Astrocyte (in vitro differentiated cells and primary cell): ENCODE data around the gene FBXO31. TPM values are rescaled to one million over a fixed set of nuclear protein-coding genes. Genes with fewer than 3 reads are reported as not detected.

Source experiments
- DNase-seq: peaks from one replicate; pipeline ENCODE4 v3.0.0-alpha.2; 2010; ENCODE audit warnings: low read depth
- FAIRE-seq: peaks from 2 replicates; lab custom pipeline; 2011; peaks lifted over from hg19 to GRCh38; lab: Jason Lieb, UNC
- H2AFZ ChIP-seq: 2 replicates; pipeline ENCODE4 v1.6.0; 2012; ENCODE audit warnings: low read depth, low read length, inconsistent platforms
- H3K27ac ChIP-seq: 2 replicates; pipeline ENCODE4 v1.5.1; 2011; ENCODE audit warnings: low read depth, low read length, inconsistent platforms
- H3K27me3 ChIP-seq: 2 replicates; pipeline ENCODE4 v1.6.0; 2011; ENCODE audit warnings: low read length, inconsistent platforms; ENCODE audit not compliant: insufficient read depth
- H3K36me3 ChIP-seq: 2 replicates; pipeline ENCODE4 v1.5.1; 2011; ENCODE audit warnings: low read length, inconsistent platforms; ENCODE audit not compliant: insufficient read depth
- H3K4me1 ChIP-seq: 2 replicates; pipeline ENCODE4 v1.5.1; 2011; ENCODE audit warnings: low read length, inconsistent platforms; ENCODE audit not compliant: insufficient read depth
- H3K4me2 ChIP-seq: 2 replicates; pipeline ENCODE4 v1.6.0; 2012; ENCODE audit warnings: low read length, inconsistent platforms
- H3K4me3 ChIP-seq: 2 replicates; pipeline ENCODE4 v1.5.1; 2011; ENCODE audit warnings: low read depth, mild to moderate bottlenecking, low read length, inconsistent platforms; ENCODE audit not compliant: insufficient read depth
- H3K79me2 ChIP-seq: 2 replicates; pipeline ENCODE4 v1.6.0; 2012; ENCODE audit warnings: mild to moderate bottlenecking, low read length, inconsistent platforms; ENCODE audit not compliant: insufficient read depth
- H3K9ac ChIP-seq: 2 replicates; pipeline ENCODE4 v1.6.0; 2012; ENCODE audit warnings: mild to moderate bottlenecking, low read length, inconsistent platforms
- H3K9me3 ChIP-seq: 2 replicates; pipeline ENCODE4 v1.5.1; 2012; ENCODE audit warnings: low read depth, mild to moderate bottlenecking, low read length, inconsistent platforms; ENCODE audit not compliant: insufficient read depth
- H4K20me1 ChIP-seq: 2 replicates; pipeline ENCODE4 v1.6.0; 2012; ENCODE audit warnings: low read length, inconsistent platforms; ENCODE audit not compliant: insufficient read depth
- H3K27ac Mint-ChIP-seq: one replicate; pipeline ENCODE4 v1.8.0; 2021; ENCODE audit warnings: mild to moderate bottlenecking, mixed read lengths; ENCODE audit not compliant: unreplicated experiment
- H3K27me3 Mint-ChIP-seq: one replicate; pipeline ENCODE4 v1.8.0; 2021; ENCODE audit warnings: low read depth, mixed read lengths; ENCODE audit not compliant: unreplicated experiment
- H3K36me3 Mint-ChIP-seq: one replicate; pipeline ENCODE4 v1.8.0; 2021; ENCODE audit warnings: low read depth, mixed read lengths; ENCODE audit not compliant: unreplicated experiment
- H3K4me1 Mint-ChIP-seq: one replicate; pipeline ENCODE4 v1.8.0; 2021; ENCODE audit warnings: low read depth, mixed read lengths; ENCODE audit not compliant: unreplicated experiment
- H3K4me3 Mint-ChIP-seq: one replicate; pipeline ENCODE4 v1.8.0; 2021; ENCODE audit warnings: mild to moderate bottlenecking, moderate library complexity, mixed read lengths; ENCODE audit not compliant: unreplicated experiment
- H3K9me3 Mint-ChIP-seq: one replicate; pipeline ENCODE4 v1.8.0; 2021; ENCODE audit warnings: mild to moderate bottlenecking, mixed read lengths; ENCODE audit not compliant: unreplicated experiment
- CTCF ChIP-seq: IDR thresholded peaks from 2 replicates; pipeline ENCODE4 v1.5.1; 2011; ENCODE audit warnings: low read depth, mild to moderate bottlenecking, inconsistent platforms, low read length, moderate library complexity; ENCODE audit not compliant: insufficient read depth
- EZH2 ChIP-seq: IDR thresholded peaks from 2 replicates; pipeline ENCODE4 v1.6.1; 2012; ENCODE audit warnings: mild to moderate bottlenecking, low read length, inconsistent platforms; ENCODE audit not compliant: insufficient read depth
- total RNA-seq: library from RNA; stranded (reverse); gene quantifications from 2 replicates; pipeline ENCODE4 v1.2.1, GENCODE V29; 2021

The FBXO31 gene
- total RNA-seq, 1 donor from 2014 or later: 34.9 TPM

GRCh38 chr16:87353613-87354012 lies 30.0 kb downstream of the FBXO31 start:
- no peak overlapping the region for H3K4me3 Mint-ChIP-seq
- FAIRE-seq: no peak
- no peak for DNase-seq

GRCh38 chr16:87352818-87353217 lies 30.8 kb downstream of the FBXO31 start:
- Histone ChIP-seq H4K20me1 (peaks cover 52% of the 10 kb centered on the region), H3K4me2 (no peak overlapping the region), H3K27me3 (no peaks in the 10 kb centered on the region), H3K36me3 (peaks cover 2% of the 10 kb centered on the region), H3K27ac (no peak overlapping the region), H3K4me3 (no peak overlapping the region), H2AFZ (no peak overlapping the region), H3K9ac (no peak overlapping the region), H3K79me2 (peaks cover 9% of the 10 kb centered on the region), H3K9me3 (no peaks in the 10 kb centered on the region), H3K4me1 (peaks cover 9% of the 10 kb centered on the region)
- Mint-ChIP-seq H3K27me3 (no peaks in the 10 kb centered on the region), H3K36me3 (peaks cover 5% of the 10 kb centered on the region), H3K4me1 (peaks cover 10% of the 10 kb centered on the region), H3K27ac (no peak overlapping the region), H3K4me3 (no peak overlapping the region), H3K9me3 (no peaks in the 10 kb centered on the region)
- no peak for DNase-seq
- TF ChIP-seq EZH2 (no peak), CTCF (no peak)
- FAIRE-seq: no peak

More at GRCh38 chr16:87353613-87354012, 30.0 kb downstream of the FBXO31 start:
- Histone ChIP-seq H4K20me1 (peaks cover 44% of the 10 kb centered on the region), H3K27ac (no peak overlapping the region), H3K4me2 (no peak overlapping the region), H3K4me3 (no peak overlapping the region), H3K9me3 (no peaks in the 10 kb centered on the region), H3K79me2 (peaks cover under 1% of the 10 kb centered on the region), H3K4me1 (peaks cover 9% of the 10 kb centered on the region), H3K27me3 (no peaks in the 10 kb centered on the region), H2AFZ (no peak overlapping the region), H3K36me3 (peaks cover 8% of the 10 kb centered on the region), H3K9ac (no peak overlapping the region)
- Mint-ChIP-seq H3K9me3 (no peaks in the 10 kb centered on the region), H3K27me3 (no peaks in the 10 kb centered on the region), H3K36me3 (peaks cover 9% of the 10 kb centered on the region), H3K4me1 (peaks cover 10% of the 10 kb centered on the region), H3K27ac (no peak overlapping the region)
- TF ChIP-seq CTCF (no peak), EZH2 (no peak)

GRCh38 chr16:87351320-87351698 lies 32.3 kb downstream of the FBXO31 start:
- Mint-ChIP-seq H3K4me3 (no peak overlapping the region), H3K4me1 (peaks cover 9% of the 10 kb centered on the region), H3K9me3 (no peaks in the 10 kb centered on the region), H3K36me3 (peaks cover 9% of the 10 kb centered on the region), H3K27ac (no peak overlapping the region), H3K27me3 (no peaks in the 10 kb centered on the region)
- TF ChIP-seq EZH2 (no peak), CTCF (no peak)
- H3K27ac ChIP-seq: no peak overlapping the region
- no peaks in the 10 kb centered on the region for H3K27me3 ChIP-seq
- H3K4me3 ChIP-seq: no peak overlapping the region
- H3K36me3 ChIP-seq: no peaks in the 10 kb centered on the region
- no peak for FAIRE-seq
- peak overlapping the region; percentile 78 for H3K4me2 ChIP-seq
- peak overlapping the region; percentile 21 for H3K9ac ChIP-seq
- no peak overlapping the region for H2AFZ ChIP-seq
- H3K79me2 ChIP-seq: peaks cover 15% of the 10 kb centered on the region
- H3K9me3 ChIP-seq: no peaks in the 10 kb centered on the region
- peaks cover 54% of the 10 kb centered on the region for H4K20me1 ChIP-seq
- peaks cover 9% of the 10 kb centered on the region for H3K4me1 ChIP-seq
- DNase-seq: no peak
